MM.1S (cell line): Measurements from ENCODE around the gene XPR1.

ENCODE experiments used
- DNase-seq: peaks from one replicate; pipeline ENCODE4 v3.0.0-alpha.2; 2015
- H2AFZ ChIP-seq: fragments of 300-600 bp; sonication (generic); 2 replicates; pipeline ENCODE4 v1.6.0; 2016; ENCODE audit warnings: antibody characterized with exemption, low read length
- H3F3A ChIP-seq: fragments of 300-600 bp; sonication (generic); 2 replicates; pipeline ENCODE4 v1.6.1; 2016; ENCODE audit warnings: mild to moderate bottlenecking, antibody characterized with exemption, low read length, moderate library complexity, mixed read lengths; ENCODE audit not compliant: insufficient read depth
- H3K27ac ChIP-seq: fragments of 300-600 bp; sonication (generic); 2 replicates; pipeline ENCODE4 v1.5.1; 2016; ENCODE audit warnings: mild to moderate bottlenecking, low read length
- H3K27me3 ChIP-seq: fragments of 300-600 bp; sonication (generic); replicated peaks from 2 replicates; pipeline ENCODE4 v1.6.0; 2016; ENCODE audit warnings: low read length; ENCODE audit not compliant: insufficient read depth
- H3K36me3 ChIP-seq: fragments of 300-600 bp; sonication (generic); replicated peaks from 2 replicates; pipeline ENCODE4 v1.6.1; 2016; ENCODE audit warnings: mild to moderate bottlenecking, low read length, mixed read lengths; ENCODE audit not compliant: insufficient read depth
- H3K4me1 ChIP-seq: fragments of 300-600 bp; sonication (generic); 2 replicates; pipeline ENCODE4 v1.6.1; 2016; ENCODE audit warnings: low read length, mixed read lengths
- H3K4me2 ChIP-seq: fragments of 300-600 bp; sonication (generic); 2 replicates; pipeline ENCODE4 v1.6.0; 2016; ENCODE audit warnings: low read depth, low read length
- H3K4me3 ChIP-seq: fragments of 300-600 bp; sonication (generic); 2 replicates; pipeline ENCODE4 v1.5.1; 2016; ENCODE audit warnings: low read length, mixed read lengths
- H3K79me2 ChIP-seq: fragments of 300-600 bp; sonication (generic); 2 replicates; pipeline ENCODE4 v1.6.1; 2016; ENCODE audit warnings: mixed run types, low read length, mixed read lengths
- H3K9ac ChIP-seq: fragments of 300-600 bp; sonication (generic); 2 replicates; pipeline ENCODE4 v1.6.1; 2016; ENCODE audit warnings: low read length, mixed read lengths
- H3K9me2 ChIP-seq: fragments of 300-600 bp; sonication (generic); replicated peaks from 2 replicates; pipeline ENCODE4 v1.6.1; 2016; ENCODE audit warnings: mild to moderate bottlenecking, low read length, mixed read lengths; ENCODE audit not compliant: insufficient read depth
- H3K9me3 ChIP-seq: fragments of 300-600 bp; sonication (generic); replicated peaks from 2 replicates; pipeline ENCODE4 v1.6.1; 2016; ENCODE audit warnings: mild to moderate bottlenecking, low read length, mixed read lengths; ENCODE audit not compliant: insufficient read depth
- H4K20me1 ChIP-seq: fragments of 300-600 bp; sonication (generic); 2 replicates; pipeline ENCODE4 v1.6.1; 2016; ENCODE audit warnings: mild to moderate bottlenecking, low read length, moderate library complexity, mixed read lengths; ENCODE audit not compliant: insufficient read depth
- CTCF ChIP-seq: fragments of 300-600 bp; sonication (generic); IDR thresholded peaks from 2 replicates; pipeline ENCODE4 v1.5.1; 2016; ENCODE audit warnings: antibody characterized with exemption, low read length, mixed read lengths
- EZH2 ChIP-seq: fragments of 300-600 bp; sonication (generic); optimal IDR thresholded peaks from 2 replicates; pipeline ENCODE3; 2017; ENCODE audit warnings: low read depth, mild to moderate bottlenecking, antibody characterized with exemption, low read length, mixed read lengths
- EZH2phosphoT487 ChIP-seq: fragments of 300-600 bp; sonication (generic); IDR thresholded peaks from 2 replicates; pipeline ENCODE4 v1.6.1; 2018; ENCODE audit warnings: antibody characterized with exemption, low read length

Gene XPR1

GRCh38 chr1:180728472-180729106, 96.8 kb downstream of the XPR1 start:
- Histone ChIP-seq H2AFZ (no peak overlapping the region), H3K79me2 (peaks cover 4% of the 10 kb centered on the region; the same call in 1 of the 2 replicates), H3K4me1 (no peaks in the 10 kb centered on the region), H3K36me3 (no peaks in the 10 kb centered on the region; the same call in 1 of the 2 replicates), H3K27me3 (no peaks in the 10 kb centered on the region), H3F3A (no peaks in the 10 kb centered on the region), H3K4me2 (no peak overlapping the region), H3K9me2 (no peaks in the 10 kb centered on the region), H3K9me3 (no peaks in the 10 kb centered on the region), H3K27ac (no peak overlapping the region), H3K9ac (no peak overlapping the region), H4K20me1 (no peaks in the 10 kb centered on the region), H3K4me3 (no peak overlapping the region)
- TF ChIP-seq EZH2 (no peak), EZH2phosphoT487 (no peak), CTCF (no peak)
- no peak for DNase-seq

- no peak for DNase-seq
- Histone ChIP-seq H3K9ac (no peak overlapping the region), H3K4me1 (no peaks in the 10 kb centered on the region), H3K9me3 (no peaks in the 10 kb centered on the region), H3F3A (no peaks in the 10 kb centered on the region), H3K27ac (no peak overlapping the region), H2AFZ (no peak overlapping the region), H4K20me1 (no peaks in the 10 kb centered on the region), H3K4me3 (no peak overlapping the region), H3K4me2 (no peak overlapping the region), H3K9me2 (no peaks in the 10 kb centered on the region), H3K36me3 (no peaks in the 10 kb centered on the region; the same call in 1 of the 2 replicates), H3K27me3 (no peaks in the 10 kb centered on the region), H3K79me2 (peaks cover 4% of the 10 kb centered on the region; the same call in 1 of the 2 replicates)
- TF ChIP-seq CTCF (no peak), EZH2 (no peak), EZH2phosphoT487 (no peak)
Measured at GRCh38 chr1:180731131-180731530, 99.3 kb downstream of the XPR1 start.

- Histone ChIP-seq H4K20me1 (no peaks in the 10 kb centered on the region), H3K27me3 (no peaks in the 10 kb centered on the region), H3K79me2 (peaks cover 4% of the 10 kb centered on the region; the same call in 1 of the 2 replicates), H3K4me2 (no peak overlapping the region), H3K36me3 (no peaks in the 10 kb centered on the region; the same call in 1 of the 2 replicates), H3K4me3 (no peak overlapping the region), H3K9ac (no peak overlapping the region), H3F3A (no peaks in the 10 kb centered on the region), H2AFZ (no peak overlapping the region), H3K4me1 (no peaks in the 10 kb centered on the region), H3K27ac (no peak overlapping the region), H3K9me3 (no peaks in the 10 kb centered on the region), H3K9me2 (no peaks in the 10 kb centered on the region)
- no peak for DNase-seq
- no peak for TF ChIP-seq CTCF
- TF ChIP-seq EZH2, result no peak
- TF ChIP-seq EZH2phosphoT487, result no peak
Measured at GRCh38 chr1:180732866-180733265, 101.0 kb downstream of the XPR1 start.
